GM12878 (cell line): ENCODE data around the gene SNN. TPM values are rescaled to one million over a fixed set of nuclear protein-coding genes. Genes with fewer than 3 reads are reported as not detected.

ENCODE experiments used
- ATAC-seq: fragments of 200-7000 bp; cut with Tn5 transposase; 3 replicates; pipeline ENCODE4 v1.9.1; 2020; ENCODE audit warnings: mild to moderate bottlenecking, moderate library complexity
- BruUV-seq: library from RNA; stranded (reverse); fragments of 400-500 nt; replicated peaks from 2 replicates; lab custom pipeline; 2021; lab: Mats Ljungman, UMichigan
- CTCF ChIA-PET: fragments of 300-600 bp; sonication (Branson Sonifier 250); formaldehyde crosslinking; extraction: SDS; loops from one replicate; lab custom pipeline; 2021; ENCODE audit warnings: inconsistent platforms; lab: Yijun Ruan, JAX
- POLR2A ChIA-PET: fragments of 350-600 bp; formaldehyde crosslinking; extraction: SDS; loops from one replicate; lab custom pipeline; 2021; ENCODE audit warnings: inconsistent platforms; lab: Charles Lee
- RAD21 ChIA-PET: fragments of 300-600 bp; sonication (Branson Sonifier 250); formaldehyde crosslinking; loops from one replicate; lab custom pipeline; 2023; ENCODE audit warnings: antibody characterized with exemption; ENCODE audit not compliant: unreplicated experiment; lab: Charles Lee
- SMC1A ChIA-PET: fragments of 300-600 bp; sonication (Branson Sonifier 250); formaldehyde crosslinking; loops from one replicate; lab custom pipeline; 2023; ENCODE audit not compliant: unreplicated experiment, uncharacterized antibody; lab: Charles Lee
- DNase-seq: peaks from one replicate; pipeline ENCODE4 v3.0.0-alpha.2; 2011; ENCODE audit warnings: low read depth, low spot score
- FAIRE-seq: peaks from 3 replicates; lab custom pipeline; 2011; peaks lifted over from hg19 to GRCh38; lab: Jason Lieb, UNC
- H2AFZ ChIP-seq: 2 replicates; pipeline ENCODE4 v1.6.0; 2011; ENCODE audit warnings: low read depth, low read length, control low read depth; ENCODE audit not compliant: control insufficient read depth
- H3K27ac ChIP-seq: 2 replicates; pipeline ENCODE4 v1.5.1; 2011; ENCODE audit warnings: control low read depth; ENCODE audit not compliant: control insufficient read depth, insufficient read depth
- H3K27me3 ChIP-seq, 2 experiments: replicated peaks in 1 of 2; 2 replicates each; pipeline versions ENCODE4 v1.6.0 to v1.6.1; 2011; ENCODE audit warnings: low read length in 1 of 2; ENCODE audit not compliant: control insufficient read depth in 2 of 2, insufficient read depth in 2 of 2
- H3K36me3 ChIP-seq, 2 experiments: 2 replicates each; pipeline ENCODE4 v1.5.1; 2011; ENCODE audit warnings: low read length in 1 of 2; ENCODE audit not compliant: control insufficient read depth in 2 of 2, insufficient read depth in 2 of 2
- H3K4me1 ChIP-seq: 2 replicates; pipeline ENCODE4 v1.6.1; 2011; ENCODE audit warnings: mild to moderate bottlenecking, low read length, moderate library complexity, mixed read lengths; ENCODE audit not compliant: control insufficient read depth, insufficient read depth
- H3K4me2 ChIP-seq: 2 replicates; pipeline ENCODE4 v1.6.0; 2011; ENCODE audit warnings: control low read depth; ENCODE audit not compliant: control insufficient read depth, insufficient read depth
- H3K4me3 ChIP-seq: fragments of 200-600 bp; sonication (generic); 2 replicates; pipeline ENCODE4 v1.5.1; 2016
- H3K79me2 ChIP-seq: 2 replicates; pipeline ENCODE4 v1.6.0; 2011; ENCODE audit warnings: low read length; ENCODE audit not compliant: control insufficient read depth, insufficient read depth
- H3K9ac ChIP-seq: 2 replicates; pipeline ENCODE4 v1.8.0; 2011; ENCODE audit warnings: low read length, control low read depth, mixed read lengths; ENCODE audit not compliant: control insufficient read depth, insufficient read depth
- H3K9me3 ChIP-seq: replicated peaks from 3 replicates; pipeline ENCODE4 v1.5.1; 2011; ENCODE audit warnings: mild to moderate bottlenecking, low read length; ENCODE audit not compliant: control insufficient read depth, insufficient read depth
- H4K20me1 ChIP-seq: 2 replicates; pipeline ENCODE4 v1.6.0; 2011; ENCODE audit not compliant: control insufficient read depth, insufficient read depth
- CREB1 ChIP-seq: IDR thresholded peaks from 2 replicates; pipeline ENCODE4 v1.6.1; 2012; ENCODE audit warnings: low read depth, mild to moderate bottlenecking, inconsistent platforms
- HCFC1 ChIP-seq: fragments of 150-350 bp; IDR thresholded peaks from 2 replicates; pipeline ENCODE4 v1.6.1; 2014; ENCODE audit warnings: low read length
- LARP7 ChIP-seq: fragments of 450-650 bp; IDR thresholded peaks from 2 replicates; pipeline ENCODE4 v1.6.1; 2017; ENCODE audit warnings: mild to moderate bottlenecking
- NFIC ChIP-seq: IDR thresholded peaks from 2 replicates; pipeline ENCODE4 v1.6.1; 2012; ENCODE audit warnings: low read depth, mild to moderate bottlenecking, inconsistent platforms, low read length, moderate library complexity
- NR2C2 ChIP-seq: IDR thresholded peaks from 2 replicates; pipeline ENCODE4 v1.6.1; 2011; ENCODE audit warnings: borderline replicate concordance, low read depth; ENCODE audit not compliant: control insufficient read depth, insufficient read length
- RAD21 ChIP-seq: IDR thresholded peaks from 2 replicates; pipeline ENCODE4 v1.6.1; 2011; ENCODE audit warnings: mild to moderate bottlenecking, low read depth, low read length, moderate library complexity; ENCODE audit not compliant: insufficient read depth
- SUZ12 ChIP-seq: fragments of 200-600 bp; sonication (generic); IDR thresholded peaks from one replicate; pipeline ENCODE4 v1.6.1; 2018; ENCODE audit warnings: antibody characterized with exemption, mild to moderate bottlenecking; ENCODE audit not compliant: unreplicated experiment
- ZNF207 ChIP-seq: fragments of 450-650 bp; IDR thresholded peaks from 2 replicates; pipeline ENCODE4 v1.6.1; 2014; ENCODE audit warnings: antibody characterized with exemption, mild to moderate bottlenecking, borderline replicate concordance
- WGBS: methylation state at CpG from one replicate; pipeline ENCODE4 v1.1.6; 2016; ENCODE audit warnings: low lambda C conversion rate; ENCODE audit not compliant: insufficient replicate concordance, insufficient coverage; ENCODE audit errors: missing lambda C conversion rate; 5-methylcytosine and 5-hydroxymethylcytosine counted together
- in situ Hi-C: fragments of 300-500 bp; cut with MboI; formaldehyde crosslinking; loops from 9 replicates; pipeline ENCODE4 v1.14.3; 2018; ENCODE audit warnings: mixed read lengths
- intact Hi-C: fragments of 100-400 bp; cut with micrococcal nuclease; formaldehyde crosslinking; loops from one replicate; pipeline ENCODE4 v1.14.2; 2022; ENCODE audit not compliant: unreplicated experiment
- polyA plus RNA-seq, 11 experiments: library from polyadenylated mRNA; depleted of rRNA in 4 of 11; unstranded in 6 of 11; stranded (reverse) in 5 of 11; fragments of >200 nt; fragmentation: Nextera tagmentation in 4 of 11; fragmentation: Illumina TruSeq in 1 of 11; extraction: Ambion mirVana in 4 of 11; extraction: Trizol in 1 of 11; gene quantifications; 1 replicate in 1 of 11; 2 replicates in 10 of 11; pipeline versions ENCODE4 v1.2.1 to v1.2.3, GENCODE V29; 2011 to 2016; ENCODE audit warnings: inconsistent platforms in 2 of 11, missing spikeins in 2 of 11, low read depth in 1 of 11
- total RNA-seq, 4 experiments: library from RNA; depleted of rRNA in 3 of 4; stranded (reverse); fragments of >200 nt in 3 of 4; fragmentation: Illumina TruSeq in 1 of 4; extraction: Trizol in 1 of 4; gene quantifications; 2 replicates each; pipeline versions ENCODE4 v1.2.1 to v1.2.3, GENCODE V29; 2013 to 2021
- TF ChIP-seq, protein P1 (sequence below): fragments of 450-650 bp; IDR thresholded peaks from 2 replicates; pipeline ENCODE4 v1.6.1; 2017; ENCODE audit warnings: mild to moderate bottlenecking, moderate library complexity
- TF ChIP-seq, protein P2 (sequence below): fragments of 450-650 bp; IDR thresholded peaks from 2 replicates; pipeline ENCODE4 v1.6.1; 2017; ENCODE audit warnings: mild to moderate bottlenecking

SNN gene
- total and polyA plus RNA-seq, 10 of the 15 experiments (the other 5 are each of a cell fraction or from before 2014, with no cell fraction given), result 2.2 to 43.4 (median 27.8) TPM

DNA sequence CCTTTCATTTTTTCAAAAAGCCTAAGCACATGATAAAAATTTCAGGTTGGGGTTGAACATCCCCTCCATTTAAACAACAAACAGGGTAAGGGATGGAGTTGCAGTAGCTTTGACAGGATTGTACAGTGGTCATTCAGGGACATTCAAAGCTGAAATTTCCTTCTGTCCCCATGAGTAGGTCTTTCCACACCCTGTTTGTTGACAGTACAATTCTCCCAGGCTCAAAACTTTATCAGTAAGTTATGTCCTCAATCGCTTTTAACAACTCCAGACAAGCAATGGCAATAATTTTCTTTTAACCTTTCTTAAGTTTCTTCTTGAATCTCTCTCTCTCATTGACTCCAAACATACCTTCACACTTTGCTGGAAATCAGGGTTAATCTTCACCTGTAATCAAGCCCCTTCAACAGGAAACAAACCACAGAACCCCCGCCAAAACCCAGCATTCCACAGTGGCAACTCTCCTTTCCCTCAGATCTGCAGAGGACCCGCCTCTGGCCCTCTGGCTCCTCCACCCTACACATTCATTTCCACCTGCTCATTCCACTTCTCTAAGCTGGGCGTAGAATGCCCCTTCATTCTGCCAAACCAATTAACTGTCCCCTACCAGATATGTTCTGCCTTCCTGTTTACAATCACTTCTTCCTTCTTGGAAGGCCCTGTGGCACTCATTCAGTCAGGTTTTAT is 53.7 kb downstream of the SNN start:
- peaks cover 6% of the 10 kb centered on the region for H3K79me2 ChIP-seq
- intact Hi-C loops (no loop called here), in situ Hi-C loops (no loop called here)
- H3K27me3 ChIP-seq, result no peaks in the 10 kb centered on the region
- SMC1A ChIA-PET, result no interaction called here
- WGBS, result 100% methylated on average over 4 of the region's 4 CpGs
- TSS peak; percentile 22 for BruUV-seq
- H3K9ac ChIP-seq, result no peak overlapping the region
- ATAC-seq (no peak), DNase-seq (no peak), FAIRE-seq (no peak)
- CTCF ChIA-PET, result interaction anchor here (0.6 to 1.0 kb wide), 3 partner anchors 8 to 155 kb away, joined by 3 read pairs; partner anchors contain the start of gene ZC3H7A
- H3K4me2 ChIP-seq, result no peak overlapping the region
- RAD21 ChIA-PET, result interaction anchor here (1.5 kb wide), 1 partner anchor 190 kb away, joined by 3 read pairs; no protein-coding TSS in a partner anchor
- H4K20me1 ChIP-seq, result no peaks in the 10 kb centered on the region; the same call in 1 of the 2 replicates
- H3K36me3 ChIP-seq, result peaks cover 14 to 36% of the 10 kb centered on the region in 2 experiments
- peaks cover 3% of the 10 kb centered on the region; the same call in 1 of the 2 replicates for H3K4me1 ChIP-seq
- H2AFZ ChIP-seq, result no peak overlapping the region
- no peaks in the 10 kb centered on the region for H3K9me3 ChIP-seq
- no peak for TF ChIP-seq CREB1
- TF ChIP-seq SUZ12, result no peak
- no peak for TF ChIP-seq RAD21
- no peak for TF ChIP-seq NFIC
- TF ChIP-seq LARP7, result no peak
- TF ChIP-seq, protein P1, sequence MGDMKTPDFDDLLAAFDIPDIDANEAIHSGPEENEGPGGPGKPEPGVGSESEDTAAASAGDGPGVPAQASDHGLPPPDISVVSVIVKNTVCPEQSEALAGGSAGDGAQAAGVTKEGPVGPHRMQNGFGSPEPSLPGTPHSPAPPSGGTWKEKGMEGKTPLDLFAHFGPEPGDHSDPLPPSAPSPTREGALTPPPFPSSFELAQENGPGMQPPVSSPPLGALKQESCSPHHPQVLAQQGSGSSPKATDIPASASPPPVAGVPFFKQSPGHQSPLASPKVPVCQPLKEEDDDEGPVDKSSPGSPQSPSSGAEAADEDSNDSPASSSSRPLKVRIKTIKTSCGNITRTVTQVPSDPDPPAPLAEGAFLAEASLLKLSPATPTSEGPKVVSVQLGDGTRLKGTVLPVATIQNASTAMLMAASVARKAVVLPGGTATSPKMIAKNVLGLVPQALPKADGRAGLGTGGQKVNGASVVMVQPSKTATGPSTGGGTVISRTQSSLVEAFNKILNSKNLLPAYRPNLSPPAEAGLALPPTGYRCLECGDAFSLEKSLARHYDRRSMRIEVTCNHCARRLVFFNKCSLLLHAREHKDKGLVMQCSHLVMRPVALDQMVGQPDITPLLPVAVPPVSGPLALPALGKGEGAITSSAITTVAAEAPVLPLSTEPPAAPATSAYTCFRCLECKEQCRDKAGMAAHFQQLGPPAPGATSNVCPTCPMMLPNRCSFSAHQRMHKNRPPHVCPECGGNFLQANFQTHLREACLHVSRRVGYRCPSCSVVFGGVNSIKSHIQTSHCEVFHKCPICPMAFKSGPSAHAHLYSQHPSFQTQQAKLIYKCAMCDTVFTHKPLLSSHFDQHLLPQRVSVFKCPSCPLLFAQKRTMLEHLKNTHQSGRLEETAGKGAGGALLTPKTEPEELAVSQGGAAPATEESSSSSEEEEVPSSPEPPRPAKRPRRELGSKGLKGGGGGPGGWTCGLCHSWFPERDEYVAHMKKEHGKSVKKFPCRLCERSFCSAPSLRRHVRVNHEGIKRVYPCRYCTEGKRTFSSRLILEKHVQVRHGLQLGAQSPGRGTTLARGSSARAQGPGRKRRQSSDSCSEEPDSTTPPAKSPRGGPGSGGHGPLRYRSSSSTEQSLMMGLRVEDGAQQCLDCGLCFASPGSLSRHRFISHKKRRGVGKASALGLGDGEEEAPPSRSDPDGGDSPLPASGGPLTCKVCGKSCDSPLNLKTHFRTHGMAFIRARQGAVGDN, result no peak
- TF ChIP-seq, protein P2, sequence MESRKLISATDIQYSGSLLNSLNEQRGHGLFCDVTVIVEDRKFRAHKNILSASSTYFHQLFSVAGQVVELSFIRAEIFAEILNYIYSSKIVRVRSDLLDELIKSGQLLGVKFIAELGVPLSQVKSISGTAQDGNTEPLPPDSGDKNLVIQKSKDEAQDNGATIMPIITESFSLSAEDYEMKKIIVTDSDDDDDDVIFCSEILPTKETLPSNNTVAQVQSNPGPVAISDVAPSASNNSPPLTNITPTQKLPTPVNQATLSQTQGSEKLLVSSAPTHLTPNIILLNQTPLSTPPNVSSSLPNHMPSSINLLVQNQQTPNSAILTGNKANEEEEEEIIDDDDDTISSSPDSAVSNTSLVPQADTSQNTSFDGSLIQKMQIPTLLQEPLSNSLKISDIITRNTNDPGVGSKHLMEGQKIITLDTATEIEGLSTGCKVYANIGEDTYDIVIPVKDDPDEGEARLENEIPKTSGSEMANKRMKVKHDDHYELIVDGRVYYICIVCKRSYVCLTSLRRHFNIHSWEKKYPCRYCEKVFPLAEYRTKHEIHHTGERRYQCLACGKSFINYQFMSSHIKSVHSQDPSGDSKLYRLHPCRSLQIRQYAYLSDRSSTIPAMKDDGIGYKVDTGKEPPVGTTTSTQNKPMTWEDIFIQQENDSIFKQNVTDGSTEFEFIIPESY, result no peak
- no peak for TF ChIP-seq NR2C2
- no peak for TF ChIP-seq HCFC1
- TF ChIP-seq ZNF207, result no peak
- POLR2A ChIA-PET, result no interaction called here
- H3K4me3 ChIP-seq, result no peak overlapping the region
- no peak overlapping the region for H3K27ac ChIP-seq
